Measurements from ENCODE around the gene ERCC2.
"Not testable (repeated sequence)": the region's sequence is repeated elsewhere in the genome, so short reads cannot be mapped to it uniquely, and the experiment has no call there.

Gene ERCC2

DNA sequence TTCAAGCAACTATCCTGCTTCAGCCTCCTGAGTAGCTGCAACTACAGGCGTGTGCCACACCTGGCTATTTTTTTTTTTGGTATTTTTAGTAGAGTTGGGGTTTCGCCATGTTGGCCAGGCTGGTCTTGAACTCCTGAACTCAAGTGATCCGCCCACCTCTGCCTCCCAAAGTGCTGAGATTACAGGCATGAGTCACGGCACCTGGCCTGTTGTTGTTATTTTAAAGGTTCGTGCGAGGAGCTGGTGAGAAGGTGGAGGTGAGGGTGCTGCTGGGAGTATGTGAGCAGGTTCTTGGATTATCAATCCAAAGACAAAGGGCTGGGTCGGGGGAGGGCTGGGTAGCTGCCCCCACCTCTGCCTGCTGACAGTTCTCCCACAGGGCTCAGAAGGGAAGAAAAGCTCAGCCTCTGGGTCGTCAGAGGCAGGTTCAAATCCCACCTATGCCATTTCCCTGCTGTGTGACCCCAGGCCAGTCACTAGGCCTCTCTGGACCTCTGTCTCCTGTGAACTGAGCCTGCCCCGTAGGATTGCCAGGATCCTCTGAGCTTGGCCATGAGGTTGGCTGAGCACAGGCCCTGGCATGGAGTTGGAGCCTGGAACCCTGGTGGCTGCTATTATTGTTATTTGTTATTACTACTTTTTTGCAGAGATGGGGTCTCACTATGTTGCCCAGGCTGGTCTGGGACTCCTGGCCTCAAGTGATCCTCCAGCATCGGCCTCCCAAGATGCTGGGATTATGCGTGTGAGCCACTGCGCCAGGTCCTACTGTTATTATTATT is 49.2 kb downstream of the ERCC2 start:
- Histone ChIP-seq H3K4me1 (ENCODE audit: insufficient read depth, low read length, poor library complexity, severe bottlenecking) (no peaks in the 10 kb centered on the region), H4K20me1 (ENCODE audit: insufficient read depth, low read length, poor library complexity, severe bottlenecking) (no peaks in the 10 kb centered on the region), H3K79me2 (ENCODE audit: insufficient read depth, low read length) (no peaks in the 10 kb centered on the region), H3F3A (ENCODE audit: low read depth) (no peaks in the 10 kb centered on the region), H3K9me3 (ENCODE audit: insufficient read depth, low read depth, low read length) (no peaks in the 10 kb centered on the region), H3K4me3 (ENCODE audit: low read length, poor library complexity, severe bottlenecking) (no peak overlapping the region), H3K27me3 (ENCODE audit: insufficient read depth, low read length, poor library complexity, severe bottlenecking) (no peaks in the 10 kb centered on the region), H3K9ac (ENCODE audit: low read depth, low read length, poor library complexity, severe bottlenecking) (no peak overlapping the region), H3K4me2 (ENCODE audit: low read depth, low read length, poor library complexity, severe bottlenecking) (no peak overlapping the region), H2AFZ (ENCODE audit: low read length) (no peak overlapping the region), H3K36me3 (ENCODE audit: insufficient read depth, low read length) (no peaks in the 10 kb centered on the region), H3K9me2 (replicated peaks; ENCODE audit: low read depth, low read length) (no peaks in the 10 kb centered on the region)
- TF ChIP-seq EZH2phosphoT487 (IDR thresholded peaks at IDR 0.05; ENCODE audit: borderline replicate concordance): no peak
- TF ChIP-seq, protein P1, sequence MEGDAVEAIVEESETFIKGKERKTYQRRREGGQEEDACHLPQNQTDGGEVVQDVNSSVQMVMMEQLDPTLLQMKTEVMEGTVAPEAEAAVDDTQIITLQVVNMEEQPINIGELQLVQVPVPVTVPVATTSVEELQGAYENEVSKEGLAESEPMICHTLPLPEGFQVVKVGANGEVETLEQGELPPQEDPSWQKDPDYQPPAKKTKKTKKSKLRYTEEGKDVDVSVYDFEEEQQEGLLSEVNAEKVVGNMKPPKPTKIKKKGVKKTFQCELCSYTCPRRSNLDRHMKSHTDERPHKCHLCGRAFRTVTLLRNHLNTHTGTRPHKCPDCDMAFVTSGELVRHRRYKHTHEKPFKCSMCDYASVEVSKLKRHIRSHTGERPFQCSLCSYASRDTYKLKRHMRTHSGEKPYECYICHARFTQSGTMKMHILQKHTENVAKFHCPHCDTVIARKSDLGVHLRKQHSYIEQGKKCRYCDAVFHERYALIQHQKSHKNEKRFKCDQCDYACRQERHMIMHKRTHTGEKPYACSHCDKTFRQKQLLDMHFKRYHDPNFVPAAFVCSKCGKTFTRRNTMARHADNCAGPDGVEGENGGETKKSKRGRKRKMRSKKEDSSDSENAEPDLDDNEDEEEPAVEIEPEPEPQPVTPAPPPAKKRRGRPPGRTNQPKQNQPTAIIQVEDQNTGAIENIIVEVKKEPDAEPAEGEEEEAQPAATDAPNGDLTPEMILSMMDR (conservative IDR thresholded peaks at IDR 0.05; ENCODE audit: low read length): no peak

DNA sequence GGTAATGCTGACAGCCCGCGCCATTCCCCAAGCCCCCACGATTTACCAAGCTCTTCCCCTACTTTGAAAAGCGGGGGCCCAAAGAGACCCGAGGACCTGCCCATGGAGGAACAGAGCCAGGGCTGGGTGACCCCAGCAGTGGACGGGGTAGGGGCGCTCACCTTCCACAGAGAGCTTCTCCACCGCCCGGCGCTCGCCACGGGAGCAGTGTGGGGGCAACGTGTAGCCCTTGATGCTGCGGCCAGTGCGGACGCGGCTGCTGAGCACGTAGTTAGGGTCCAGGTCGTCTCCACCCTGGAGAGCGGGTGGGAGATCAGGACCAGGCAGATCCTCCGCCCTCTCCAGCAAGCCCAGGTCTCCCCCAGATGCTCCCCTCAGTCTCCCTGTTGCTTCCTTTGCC is 55.1 kb downstream of the ERCC2 start:
- Histone ChIP-seq H3K36me3 (ENCODE audit: insufficient read depth, low read length) (no peaks in the 10 kb centered on the region), H3K9me3 (ENCODE audit: insufficient read depth, low read depth, low read length) (no peaks in the 10 kb centered on the region), H3K9ac (ENCODE audit: low read depth, low read length, poor library complexity, severe bottlenecking) (no peak overlapping the region)

DNA sequence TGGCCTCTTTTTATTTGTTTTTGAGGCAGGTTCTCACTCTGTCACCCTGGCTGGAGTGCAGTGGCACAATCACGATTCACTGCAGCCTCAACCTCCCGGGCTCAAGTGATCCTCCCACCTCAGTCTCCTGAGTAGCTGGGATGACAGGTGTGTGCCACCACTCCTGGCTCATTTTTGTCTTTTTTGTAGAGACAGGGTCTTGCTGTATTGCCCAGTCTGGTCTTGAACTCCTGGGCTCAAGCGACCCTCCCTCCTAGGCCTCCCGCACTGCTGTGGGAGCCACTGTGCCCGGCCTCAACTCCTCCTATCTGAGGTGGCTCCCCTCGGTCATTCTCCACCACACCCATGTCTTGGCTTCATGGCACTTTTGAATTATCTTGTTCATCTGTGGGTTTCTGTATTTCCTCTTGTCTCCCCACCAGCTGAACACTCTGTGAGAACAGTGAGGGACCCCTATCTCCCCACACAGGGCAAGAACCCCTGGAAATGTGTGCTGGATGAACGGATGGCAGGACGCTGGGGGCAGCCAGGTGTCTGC is 55.6 kb downstream of the ERCC2 start:
- no peak overlapping the region for H2AFZ ChIP-seq (ENCODE audit: low read length)
- H3K4me2 ChIP-seq (ENCODE audit: low read depth, low read length, poor library complexity, severe bottlenecking): no peak overlapping the region
- H3K36me3 ChIP-seq (ENCODE audit: insufficient read depth, low read length): no peaks in the 10 kb centered on the region
- peaks cover 5% of the 10 kb centered on the region for H3K4me1 ChIP-seq (ENCODE audit: insufficient read depth, low read length, poor library complexity, severe bottlenecking)
- H3K9ac ChIP-seq (ENCODE audit: low read depth, low read length, poor library complexity, severe bottlenecking): no peak overlapping the region
- no peaks in the 10 kb centered on the region for H3K9me3 ChIP-seq (ENCODE audit: insufficient read depth, low read depth, low read length)
- TF ChIP-seq, protein P1 (conservative IDR thresholded peaks at IDR 0.05; ENCODE audit: low read length): no peak
- no peaks in the 10 kb centered on the region for H3K9me2 ChIP-seq (replicated peaks; ENCODE audit: low read depth, low read length)
- no peaks in the 10 kb centered on the region for H4K20me1 ChIP-seq (ENCODE audit: insufficient read depth, low read length, poor library complexity, severe bottlenecking)
- no peak overlapping the region for H3K4me3 ChIP-seq (ENCODE audit: low read length, poor library complexity, severe bottlenecking)
- no peaks in the 10 kb centered on the region for H3F3A ChIP-seq (ENCODE audit: low read depth)
- H3K27me3 ChIP-seq (ENCODE audit: insufficient read depth, low read length, poor library complexity, severe bottlenecking): no peaks in the 10 kb centered on the region
- H3K79me2 ChIP-seq (ENCODE audit: insufficient read depth, low read length): no peaks in the 10 kb centered on the region

More for the DNA sequence above, 55.1 kb downstream of the ERCC2 start:
- Histone ChIP-seq H3K4me1 (ENCODE audit: insufficient read depth, low read length, poor library complexity, severe bottlenecking) (peaks cover 5% of the 10 kb centered on the region), H3K4me2 (ENCODE audit: low read depth, low read length, poor library complexity, severe bottlenecking) (no peak overlapping the region), H3K27me3 (ENCODE audit: insufficient read depth, low read length, poor library complexity, severe bottlenecking) (no peaks in the 10 kb centered on the region), H3K4me3 (ENCODE audit: low read length, poor library complexity, severe bottlenecking) (no peak overlapping the region), H3K79me2 (ENCODE audit: insufficient read depth, low read length) (no peaks in the 10 kb centered on the region), H4K20me1 (ENCODE audit: insufficient read depth, low read length, poor library complexity, severe bottlenecking) (no peaks in the 10 kb centered on the region), H3K9me2 (replicated peaks; ENCODE audit: low read depth, low read length) (no peaks in the 10 kb centered on the region), H2AFZ (ENCODE audit: low read length) (no peak overlapping the region), H3F3A (ENCODE audit: low read depth) (no peaks in the 10 kb centered on the region)
- TF ChIP-seq, protein P1 (conservative IDR thresholded peaks at IDR 0.05; ENCODE audit: low read length): no peak
- no peak for TF ChIP-seq EZH2phosphoT487 (IDR thresholded peaks at IDR 0.05; ENCODE audit: borderline replicate concordance)

DNA sequence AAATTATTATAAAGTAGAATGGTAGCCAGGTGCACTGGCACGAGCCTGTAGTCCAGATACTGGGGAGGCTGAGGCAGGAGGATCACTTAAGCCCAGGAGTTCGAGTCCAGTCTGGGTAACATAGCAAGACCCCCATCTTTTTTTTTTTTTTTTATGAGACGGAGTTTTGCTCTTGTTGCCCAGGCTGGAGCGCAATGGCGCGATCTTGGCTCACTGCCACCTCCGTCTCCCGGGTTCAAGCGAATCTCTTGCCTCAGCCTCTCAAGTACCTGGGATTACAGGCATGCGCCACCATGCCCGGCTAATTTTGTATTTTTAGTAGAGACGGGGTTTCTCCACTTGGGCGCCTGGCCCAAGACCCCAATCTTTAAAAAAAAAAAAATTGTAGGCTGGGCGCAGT is 58.1 kb downstream of the ERCC2 start:
- not testable (repeated sequence) for H2AFZ ChIP-seq (ENCODE audit: low read length); H3K9ac ChIP-seq (ENCODE audit: low read depth, low read length, poor library complexity, severe bottlenecking); H3K4me2 ChIP-seq (ENCODE audit: low read depth, low read length, poor library complexity, severe bottlenecking); H3K4me3 ChIP-seq (ENCODE audit: low read length, poor library complexity, severe bottlenecking); H4K20me1 ChIP-seq (ENCODE audit: insufficient read depth, low read length, poor library complexity, severe bottlenecking); H3K36me3 ChIP-seq (ENCODE audit: insufficient read depth, low read length); H3K9me3 ChIP-seq (ENCODE audit: insufficient read depth, low read depth, low read length); H3K4me1 ChIP-seq (ENCODE audit: insufficient read depth, low read length, poor library complexity, severe bottlenecking); H3F3A ChIP-seq (ENCODE audit: low read depth); H3K9me2 ChIP-seq (replicated peaks; ENCODE audit: low read depth, low read length); H3K79me2 ChIP-seq (ENCODE audit: insufficient read depth, low read length); H3K27me3 ChIP-seq (ENCODE audit: insufficient read depth, low read length, poor library complexity, severe bottlenecking)
